Mammary epithelial cell (primary cell): ENCODE measurements around the gene CHRNB1.

ENCODE experiments used
- EZH2 ChIP-seq: IDR thresholded peaks from 2 replicates; pipeline ENCODE4 v1.6.1; 2012; ENCODE audit warnings: low read length, inconsistent platforms, borderline replicate concordance
- TF ChIP-seq, protein P1 (sequence below), 2 donors: IDR thresholded peaks in 1 of 2; conservative IDR thresholded peaks in 1 of 2; 2 replicates each; pipeline ENCODE4 v1.5.1; 2011 to 2012; ENCODE audit warnings: inconsistent platforms in 2 of 2, low read length in 2 of 2, mild to moderate bottlenecking in 2 of 2, control low read depth in 1 of 2, low read depth in 1 of 2; ENCODE audit not compliant: insufficient read depth in 1 of 2; ENCODE audit errors: extremely low read depth in 1 of 2

DNA sequence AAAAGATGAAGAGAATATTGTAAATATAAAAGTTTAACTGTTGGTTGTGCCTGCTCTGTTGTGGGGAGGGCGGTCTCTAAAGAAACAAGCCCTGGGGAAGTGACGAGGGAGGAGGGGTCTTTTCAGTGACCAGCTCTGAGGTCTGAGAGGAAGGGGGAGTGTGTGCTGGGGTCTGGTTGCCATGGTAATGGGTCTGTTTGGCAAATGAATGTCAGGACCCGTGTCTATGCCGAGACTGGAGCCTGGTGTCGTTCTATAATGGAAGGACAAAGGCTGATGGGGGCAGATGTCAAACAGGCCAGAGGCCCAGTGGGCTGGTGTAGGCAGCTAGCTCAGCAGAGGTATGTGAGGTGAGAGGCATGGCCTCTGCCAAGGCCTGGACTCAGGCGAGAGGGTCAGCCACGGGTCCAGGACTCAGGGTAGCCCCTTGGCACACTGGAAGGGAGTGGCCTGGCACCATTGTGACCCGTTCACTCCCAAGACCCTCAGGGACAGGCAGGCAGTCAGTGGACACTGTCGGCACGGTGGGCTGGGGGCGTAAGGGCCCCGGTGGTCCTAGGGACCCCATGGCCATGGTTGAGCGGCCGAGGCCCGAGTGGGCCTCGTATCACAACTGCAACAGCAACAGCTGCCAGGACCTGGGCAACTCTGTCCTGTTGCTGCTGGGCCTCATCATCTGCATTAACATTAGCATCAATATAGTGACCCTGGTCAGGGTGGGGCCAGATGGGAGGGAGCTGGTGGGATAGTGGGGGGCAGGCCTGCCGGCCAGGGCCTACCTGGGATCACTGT lies 24.8 kb upstream of the CHRNB1 start, which contains the start of gene SPEM1:
- TF ChIP-seq, protein P1, sequence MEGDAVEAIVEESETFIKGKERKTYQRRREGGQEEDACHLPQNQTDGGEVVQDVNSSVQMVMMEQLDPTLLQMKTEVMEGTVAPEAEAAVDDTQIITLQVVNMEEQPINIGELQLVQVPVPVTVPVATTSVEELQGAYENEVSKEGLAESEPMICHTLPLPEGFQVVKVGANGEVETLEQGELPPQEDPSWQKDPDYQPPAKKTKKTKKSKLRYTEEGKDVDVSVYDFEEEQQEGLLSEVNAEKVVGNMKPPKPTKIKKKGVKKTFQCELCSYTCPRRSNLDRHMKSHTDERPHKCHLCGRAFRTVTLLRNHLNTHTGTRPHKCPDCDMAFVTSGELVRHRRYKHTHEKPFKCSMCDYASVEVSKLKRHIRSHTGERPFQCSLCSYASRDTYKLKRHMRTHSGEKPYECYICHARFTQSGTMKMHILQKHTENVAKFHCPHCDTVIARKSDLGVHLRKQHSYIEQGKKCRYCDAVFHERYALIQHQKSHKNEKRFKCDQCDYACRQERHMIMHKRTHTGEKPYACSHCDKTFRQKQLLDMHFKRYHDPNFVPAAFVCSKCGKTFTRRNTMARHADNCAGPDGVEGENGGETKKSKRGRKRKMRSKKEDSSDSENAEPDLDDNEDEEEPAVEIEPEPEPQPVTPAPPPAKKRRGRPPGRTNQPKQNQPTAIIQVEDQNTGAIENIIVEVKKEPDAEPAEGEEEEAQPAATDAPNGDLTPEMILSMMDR (conservative IDR thresholded peaks at IDR 0.05 in 1 of 2, IDR thresholded peaks at IDR 0.05 in 1 of 2; ENCODE audit: extremely low read depth in 1 of 2, insufficient read depth in 1 of 2, low read depth in 1 of 2, low read length in 2 of 2), result no peak
- TF ChIP-seq EZH2, result no peak
